Measurements from ENCODE around the gene KIF20A. TPM values are rescaled to one million over a fixed set of nuclear protein-coding genes. Genes with fewer than 3 reads are reported as not detected.

The KIF20A gene
- 128 and 158 TPM in 2 replicates for total RNA-seq (ENCODE audit: low replicate concordance)

DNA sequence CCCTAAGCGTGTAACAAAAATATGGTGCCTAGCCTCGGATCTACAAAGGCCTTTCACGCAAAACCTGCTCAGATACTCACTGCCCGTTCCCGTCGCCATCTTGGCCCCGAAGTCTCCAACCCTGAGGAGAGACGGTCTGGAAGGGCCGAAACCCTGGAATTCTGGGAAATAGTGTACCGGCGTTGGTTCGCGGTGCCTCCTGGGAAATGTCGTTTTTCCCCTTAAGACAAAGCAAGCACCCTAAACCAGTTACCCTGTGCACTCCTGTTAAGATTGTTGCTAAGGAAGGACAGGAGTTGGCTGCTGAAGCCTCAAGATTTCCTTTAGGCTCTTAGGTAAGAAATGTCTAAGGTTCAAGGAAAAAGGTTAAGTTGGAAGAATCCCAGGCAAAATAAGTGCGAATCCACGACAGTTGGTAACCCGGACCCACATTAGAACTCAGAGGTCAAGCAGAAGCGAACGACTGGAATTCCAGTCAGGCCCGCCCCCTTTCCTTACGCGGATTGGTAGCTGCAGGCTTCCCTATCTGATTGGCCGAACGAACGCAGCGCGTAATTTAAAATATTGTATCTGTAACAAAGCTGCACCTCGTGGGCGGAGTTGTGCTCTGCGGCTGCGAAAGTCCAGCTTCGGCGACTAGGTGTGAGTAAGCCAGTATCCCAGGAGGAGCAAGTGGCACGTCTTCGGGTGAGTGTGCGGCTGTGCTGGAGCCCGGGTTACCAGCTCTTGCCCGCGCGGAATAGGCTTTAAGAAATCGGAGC, at the start of gene KIF20A, which contains the start of gene BRD8:
Gene KIF20A, plus strand, starts transcription at position 597 of the 761 bp plus-strand sequence. CDS start 569 bp downstream, outside the sequence.
Gene BRD8, minus strand, starts transcription at position 115 of the 761 bp plus-strand sequence. Its CDS starts 16 bp downstream, at position 99.
- Mint-ChIP-seq H3K4me1 (peaks cover 18% of the 10 kb centered on the region), H3K4me3 (no peak within 1 kb of the TSS), H3K36me3 (peaks cover 25% of the 10 kb centered on the region), H3K27ac (no peak within 1 kb of the TSS), H3K27me3 (ENCODE audit: insufficient read depth, low read depth) (no peaks in the 10 kb centered on the region), H3K9me3 (no peaks in the 10 kb centered on the region)
- peak within 1 kb of the TSS; percentile 89 for H3K9ac ChIP-seq
- H3F3A ChIP-seq (ENCODE audit: low read depth): no peaks in the 10 kb centered on the region
- TF ChIP-seq, protein P1, sequence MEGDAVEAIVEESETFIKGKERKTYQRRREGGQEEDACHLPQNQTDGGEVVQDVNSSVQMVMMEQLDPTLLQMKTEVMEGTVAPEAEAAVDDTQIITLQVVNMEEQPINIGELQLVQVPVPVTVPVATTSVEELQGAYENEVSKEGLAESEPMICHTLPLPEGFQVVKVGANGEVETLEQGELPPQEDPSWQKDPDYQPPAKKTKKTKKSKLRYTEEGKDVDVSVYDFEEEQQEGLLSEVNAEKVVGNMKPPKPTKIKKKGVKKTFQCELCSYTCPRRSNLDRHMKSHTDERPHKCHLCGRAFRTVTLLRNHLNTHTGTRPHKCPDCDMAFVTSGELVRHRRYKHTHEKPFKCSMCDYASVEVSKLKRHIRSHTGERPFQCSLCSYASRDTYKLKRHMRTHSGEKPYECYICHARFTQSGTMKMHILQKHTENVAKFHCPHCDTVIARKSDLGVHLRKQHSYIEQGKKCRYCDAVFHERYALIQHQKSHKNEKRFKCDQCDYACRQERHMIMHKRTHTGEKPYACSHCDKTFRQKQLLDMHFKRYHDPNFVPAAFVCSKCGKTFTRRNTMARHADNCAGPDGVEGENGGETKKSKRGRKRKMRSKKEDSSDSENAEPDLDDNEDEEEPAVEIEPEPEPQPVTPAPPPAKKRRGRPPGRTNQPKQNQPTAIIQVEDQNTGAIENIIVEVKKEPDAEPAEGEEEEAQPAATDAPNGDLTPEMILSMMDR (IDR thresholded peaks at IDR 0.05): no peak
- TF ChIP-seq EZH2 (IDR thresholded peaks at IDR 0.05) (no peak), EZH2phosphoT487 (IDR thresholded peaks at IDR 0.05) (no peak)
- H3K27ac ChIP-seq: peak within 1 kb of the TSS; percentile 79
- H4K20me1 ChIP-seq (ENCODE audit: low read depth): peaks cover 18% of the 10 kb centered on the region
- H3K27me3 ChIP-seq: no peaks in the 10 kb centered on the region
- H3K4me1 ChIP-seq: peaks cover 14% of the 10 kb centered on the region
- peak within 1 kb of the TSS; percentile 97 for H3K4me2 ChIP-seq
- peaks cover 68% of the 10 kb centered on the region for H3K79me2 ChIP-seq (ENCODE audit: low read depth)
- peak within 1 kb of the TSS; percentile 79 for H3K4me3 ChIP-seq
- H2AFZ ChIP-seq (replicated peaks): peak within 1 kb of the TSS; percentile 79
- peaks cover 18% of the 10 kb centered on the region for H3K36me3 ChIP-seq
- no peaks in the 10 kb centered on the region for H3K9me3 ChIP-seq (ENCODE audit: low read depth)
- DNase-seq (ENCODE audit: low spot score): peak; percentile 98

DNA sequence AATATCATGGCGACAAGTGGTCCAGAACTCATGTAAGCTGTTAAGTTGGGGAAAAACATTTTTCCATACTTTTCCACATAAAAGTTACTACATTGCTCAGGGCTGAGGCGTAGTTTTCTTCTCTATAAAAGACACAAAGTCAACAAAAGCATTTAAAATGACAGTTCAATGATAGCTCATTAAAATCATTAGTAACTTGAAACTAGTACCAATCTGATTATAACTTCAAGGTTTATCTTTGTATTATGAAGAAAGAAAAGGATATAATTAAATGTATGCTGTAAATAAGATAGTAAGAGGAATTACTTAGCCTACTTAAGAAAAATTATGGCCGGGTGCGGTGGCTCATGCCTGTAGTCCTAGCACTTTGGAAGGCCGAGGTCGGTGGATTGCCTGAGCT, 49.6 kb upstream of the KIF20A start:
- no peak overlapping the region for H3K9ac ChIP-seq
- no peak overlapping the region for H3K4me3 ChIP-seq
- H3K27ac ChIP-seq: no peak overlapping the region
- no peaks in the 10 kb centered on the region for H3K9me3 ChIP-seq (ENCODE audit: low read depth)
- Mint-ChIP-seq H3K27ac (no peak overlapping the region), H3K9me3 (no peaks in the 10 kb centered on the region), H3K36me3 (peaks cover 3% of the 10 kb centered on the region), H3K27me3 (ENCODE audit: insufficient read depth, low read depth) (peaks cover 2% of the 10 kb centered on the region), H3K4me3 (no peak overlapping the region), H3K4me1 (no peaks in the 10 kb centered on the region)
- no peak overlapping the region for H3K4me2 ChIP-seq
- H2AFZ ChIP-seq (replicated peaks): no peak overlapping the region
- no peaks in the 10 kb centered on the region for H3F3A ChIP-seq (ENCODE audit: low read depth)
- H3K36me3 ChIP-seq: no peaks in the 10 kb centered on the region
- H3K27me3 ChIP-seq: no peaks in the 10 kb centered on the region
- H3K79me2 ChIP-seq (ENCODE audit: low read depth): no peaks in the 10 kb centered on the region
- TF ChIP-seq EZH2phosphoT487 (IDR thresholded peaks at IDR 0.05): no peak
- TF ChIP-seq, protein P1 (IDR thresholded peaks at IDR 0.05): no peak
- TF ChIP-seq EZH2 (IDR thresholded peaks at IDR 0.05): no peak
- no peak for DNase-seq (ENCODE audit: low spot score)
- H4K20me1 ChIP-seq (ENCODE audit: low read depth): no peaks in the 10 kb centered on the region
- no peaks in the 10 kb centered on the region for H3K4me1 ChIP-seq

DNA sequence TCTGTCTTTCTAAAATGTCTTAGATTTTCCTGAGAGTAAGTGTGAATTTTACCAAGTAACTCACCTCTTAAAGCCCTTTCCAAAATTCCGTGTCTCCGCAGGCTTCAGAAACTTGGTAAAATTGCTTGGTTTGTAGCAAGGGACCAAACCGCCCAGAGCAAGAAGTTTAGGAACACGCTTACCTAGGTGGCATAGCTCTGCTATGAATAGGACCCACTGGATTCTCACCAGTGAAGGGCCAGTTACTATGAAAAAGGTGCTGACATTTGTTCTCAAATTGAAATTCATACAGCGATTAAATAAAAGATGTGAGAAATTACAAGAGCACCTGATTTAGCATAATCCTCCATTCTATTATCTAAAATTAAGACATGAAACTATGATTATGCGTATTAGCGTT, 46.4 kb upstream of the KIF20A start:
- no peak overlapping the region for H3K27ac ChIP-seq
- H3K4me3 Mint-ChIP-seq: no peak overlapping the region
- H3K36me3 Mint-ChIP-seq: peaks cover 3% of the 10 kb centered on the region
- H3K4me1 Mint-ChIP-seq: no peaks in the 10 kb centered on the region
- DNase-seq (ENCODE audit: low spot score): no peak
- H3K9me3 Mint-ChIP-seq: no peaks in the 10 kb centered on the region
- TF ChIP-seq EZH2 (IDR thresholded peaks at IDR 0.05): no peak
- TF ChIP-seq EZH2phosphoT487 (IDR thresholded peaks at IDR 0.05): no peak
- TF ChIP-seq, protein P1 (IDR thresholded peaks at IDR 0.05): no peak
- H3K27me3 ChIP-seq: no peaks in the 10 kb centered on the region
- peak overlapping the region; percentile 41 for H3K4me3 ChIP-seq
- no peaks in the 10 kb centered on the region for H3K36me3 ChIP-seq
- H3F3A ChIP-seq (ENCODE audit: low read depth): no peaks in the 10 kb centered on the region
- no peaks in the 10 kb centered on the region for H3K79me2 ChIP-seq (ENCODE audit: low read depth)
- H3K27me3 Mint-ChIP-seq (ENCODE audit: insufficient read depth, low read depth): peaks cover 2% of the 10 kb centered on the region
- H3K27ac Mint-ChIP-seq: no peak overlapping the region
- H4K20me1 ChIP-seq (ENCODE audit: low read depth): no peaks in the 10 kb centered on the region
- no peaks in the 10 kb centered on the region for H3K4me1 ChIP-seq
- peak overlapping the region; percentile 63 for H3K4me2 ChIP-seq
- no peaks in the 10 kb centered on the region for H3K9me3 ChIP-seq (ENCODE audit: low read depth)
- no peak overlapping the region for H3K9ac ChIP-seq
- peak overlapping the region; percentile 67 for H2AFZ ChIP-seq (replicated peaks)

All from neural progenitor cell (in vitro differentiated cells).